Epithelial cell of prostate (primary cell): ENCODE measurements around the gene C1orf226.
A peak's percentile ranks its signal among the peaks of the same experiment; 100 is the strongest.
"Not testable (repeated sequence)": the region's sequence is repeated elsewhere in the genome, so short reads cannot be mapped to it uniquely, and the experiment has no call there.

Experiments
- DNase-seq: peaks from one replicate; pipeline ENCODE4 v3.0.0-alpha.2; 2011; ENCODE audit warnings: low read depth, low spot score
- H3K27ac ChIP-seq: fragments of 450-650 bp; 2 replicates; pipeline ENCODE4 v1.5.1; 2017; ENCODE audit warnings: mild to moderate bottlenecking

The C1orf226 gene

GRCh38 chr1:162381383-162381782 lies at the start of gene C1orf226:
TSS of gene C1orf226 (plus strand) at chr1:162381728. CDS start at chr1:162381902, 174 bp downstream.
- peak; percentile 79 for DNase-seq
- H3K27ac ChIP-seq, result peak within 1 kb of the TSS; percentile 79

GRCh38 chr1:162333991-162334390 lies 47.5 kb upstream of the C1orf226 start:
- no peak overlapping the region for H3K27ac ChIP-seq
- DNase-seq, result no peak

GRCh38 chr1:162335126-162335525 lies 46.4 kb upstream of the C1orf226 start:
- H3K27ac ChIP-seq, result no peak overlapping the region
- DNase-seq, result no peak

- H3K27ac ChIP-seq, result no peak overlapping the region
- DNase-seq, result no peak
These were observed 44.8 kb upstream of the C1orf226 start for GRCh38 chr1:162336621-162337285.

GRCh38 chr1:162342452-162342983 lies 39.0 kb upstream of the C1orf226 start:
- H3K27ac ChIP-seq, result no peak overlapping the region
- DNase-seq, result no peak

GRCh38 chr1:162343470-162343869 lies 38.1 kb upstream of the C1orf226 start:
- H3K27ac ChIP-seq, result no peak overlapping the region
- no peak for DNase-seq

GRCh38 chr1:162347281-162347680 lies 34.2 kb upstream of the C1orf226 start:
- DNase-seq, result no peak
- no peak overlapping the region for H3K27ac ChIP-seq

GRCh38 chr1:162349635-162350330 lies 31.7 kb upstream of the C1orf226 start:
- peak overlapping the region; percentile 94 for H3K27ac ChIP-seq
- peak; percentile 82 for DNase-seq

GRCh38 chr1:162351246-162351842 lies 30.2 kb upstream of the C1orf226 start:
- DNase-seq, result no peak
- no peak overlapping the region for H3K27ac ChIP-seq

GRCh38 chr1:162351874-162352273 lies 29.7 kb upstream of the C1orf226 start:
- not testable (repeated sequence) for DNase-seq

GRCh38 chr1:162353078-162353477 lies 28.4 kb upstream of the C1orf226 start:
- no peak for DNase-seq
- H3K27ac ChIP-seq, result no peak overlapping the region

More at GRCh38 chr1:162351874-162352273, 29.7 kb upstream of the C1orf226 start:
- not testable (repeated sequence) for H3K27ac ChIP-seq

GRCh38 chr1:162353702-162354101 lies 27.8 kb upstream of the C1orf226 start:
- no peak overlapping the region for H3K27ac ChIP-seq
- DNase-seq, result no peak

GRCh38 chr1:162357681-162358266 lies 23.8 kb upstream of the C1orf226 start:
- no peak for DNase-seq

GRCh38 chr1:162358928-162359327 lies 22.6 kb upstream of the C1orf226 start:
- DNase-seq, result no peak
- no peak overlapping the region for H3K27ac ChIP-seq

More at GRCh38 chr1:162357681-162358266, 23.8 kb upstream of the C1orf226 start:
- no peak overlapping the region for H3K27ac ChIP-seq

GRCh38 chr1:162359523-162360236 lies 21.8 kb upstream of the C1orf226 start:
- H3K27ac ChIP-seq, result no peak overlapping the region
- DNase-seq, result no peak

GRCh38 chr1:162360237-162360873 lies 21.2 kb upstream of the C1orf226 start:
- no peak overlapping the region for H3K27ac ChIP-seq
- DNase-seq, result no peak

- DNase-seq, result no peak
- H3K27ac ChIP-seq, result no peak overlapping the region
These were observed 20.7 kb upstream of the C1orf226 start for GRCh38 chr1:162360874-162361260.

GRCh38 chr1:162361349-162361748 lies 20.2 kb upstream of the C1orf226 start:
- H3K27ac ChIP-seq, result no peak overlapping the region
- no peak for DNase-seq

- DNase-seq, result no peak
- no peak overlapping the region for H3K27ac ChIP-seq
These were observed 17.7 kb upstream of the C1orf226 start for GRCh38 chr1:162363823-162364222.

GRCh38 chr1:162364498-162364897 lies 17.0 kb upstream of the C1orf226 start:
- no peak for DNase-seq
- H3K27ac ChIP-seq, result no peak overlapping the region
